ENCODE results near the gene TGIF2.

DNA sequence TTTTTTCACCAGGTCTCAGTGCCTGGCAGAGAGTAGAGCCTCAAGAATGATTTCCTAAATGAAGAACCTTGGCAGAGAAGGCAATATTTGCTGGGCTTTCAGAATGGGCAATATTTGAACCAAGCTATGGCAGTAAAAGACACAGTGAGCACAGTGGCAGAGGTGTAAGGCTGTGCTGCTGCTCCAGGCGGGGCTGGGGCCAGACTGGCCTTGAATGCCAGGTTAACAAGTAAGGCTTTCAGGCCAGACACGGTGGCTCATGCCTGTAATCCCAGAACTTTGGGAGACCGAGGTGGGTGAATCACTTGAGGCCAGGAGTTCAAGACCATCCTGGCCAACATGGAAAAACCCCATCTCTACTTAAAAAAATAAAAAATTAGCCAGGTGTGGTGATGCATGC, 40.6 kb upstream of the TGIF2 start:
- TF ChIP-seq ZNF274 (IDR thresholded peaks at IDR 0.05; ENCODE audit: low read depth, low read length), result no peak
- no peak for TF ChIP-seq YY1 (IDR thresholded peaks at IDR 0.05; ENCODE audit: insufficient read depth, insufficient read length)

All from NT2/D1 (cell line).